Type B pancreatic cell (in vitro differentiated cells): ENCODE data around the gene ACOX2. TPM values are rescaled to one million over a fixed set of nuclear protein-coding genes. Genes with fewer than 3 reads are reported as not detected.

ENCODE experiments used
- DNase-seq: peaks from one replicate; pipeline ENCODE4 v3.0.0; 2021; ENCODE audit warnings: mixed read lengths; ENCODE audit not compliant: unreplicated experiment; ENCODE audit errors: extremely low spot score
- H3K27ac Mint-ChIP-seq: 2 replicates; pipeline ENCODE4 v1.8.0; 2021; ENCODE audit warnings: mild to moderate bottlenecking, mixed read lengths
- H3K27me3 Mint-ChIP-seq: 2 replicates; pipeline ENCODE4 v1.8.0; 2021; ENCODE audit warnings: mixed read lengths
- H3K36me3 Mint-ChIP-seq: 2 replicates; pipeline ENCODE4 v1.8.0; 2021; ENCODE audit warnings: mixed read lengths
- H3K4me1 Mint-ChIP-seq: one replicate; pipeline ENCODE4 v1.8.0; 2021; ENCODE audit warnings: mixed read lengths; ENCODE audit not compliant: unreplicated experiment
- H3K4me3 Mint-ChIP-seq: 2 replicates; pipeline ENCODE4 v1.8.0; 2021; ENCODE audit warnings: mild to moderate bottlenecking, mixed read lengths
- H3K9me3 Mint-ChIP-seq: 2 replicates; pipeline ENCODE4 v1.8.0; 2021; ENCODE audit warnings: mixed read lengths
- CTCF ChIP-seq: fragments of 200-600 bp; sonication (generic); conservative IDR thresholded peaks from 2 replicates; pipeline ENCODE4 v1.5.0; 2021; ENCODE audit warnings: antibody characterized with exemption, mild to moderate bottlenecking
- total RNA-seq: library from RNA; stranded (reverse); gene quantifications from 2 replicates; pipeline ENCODE4 v1.2.1, GENCODE V29; 2021; ENCODE audit warnings: low replicate concordance

Gene ACOX2
- total RNA-seq, 1 donor from 2014 or later: 5.6 TPM

DNA sequence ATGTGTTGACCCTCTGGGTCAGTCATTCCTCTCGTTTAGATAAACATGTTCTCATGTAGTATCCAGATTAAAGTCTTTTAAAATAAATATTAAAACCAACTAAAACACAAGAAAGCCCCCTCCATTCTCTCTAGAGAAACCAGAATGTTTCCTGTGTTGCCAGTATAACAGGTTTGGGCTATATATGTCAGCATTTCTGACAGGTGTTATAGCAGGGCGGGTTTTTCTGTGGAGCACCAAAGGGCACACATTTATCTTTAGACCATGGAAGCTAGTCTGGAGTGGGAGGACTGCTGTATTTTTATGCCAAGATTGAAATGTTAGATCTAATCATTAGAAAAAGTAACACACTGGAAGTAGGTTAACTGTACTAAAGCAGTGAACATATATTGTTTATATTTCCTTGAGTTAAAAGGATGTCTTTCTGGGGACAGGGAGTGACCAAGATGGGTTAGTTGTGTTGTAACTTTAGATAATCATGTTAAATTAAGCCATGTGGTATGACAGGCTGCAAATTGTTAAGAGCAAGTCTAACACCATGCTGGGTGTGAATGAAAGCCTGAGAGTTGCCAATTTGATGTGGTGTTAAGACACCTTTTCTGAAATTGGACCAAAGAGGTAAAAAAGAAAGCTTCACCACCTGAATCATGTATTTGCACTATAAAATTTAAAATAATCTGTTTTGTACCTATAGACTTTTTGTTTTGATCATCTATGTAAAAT is 29.5 kb downstream of the ACOX2 start:
- H3K27ac Mint-ChIP-seq: peak overlapping the region; percentile 79
- peaks cover 8% of the 10 kb centered on the region for H3K4me1 Mint-ChIP-seq
- peak overlapping the region; percentile 52 for H3K4me3 Mint-ChIP-seq
- no peak for TF ChIP-seq CTCF
- DNase-seq: no peak
- H3K27me3 Mint-ChIP-seq: no peaks in the 10 kb centered on the region
- H3K9me3 Mint-ChIP-seq: no peaks in the 10 kb centered on the region
- peaks cover 7% of the 10 kb centered on the region for H3K36me3 Mint-ChIP-seq

DNA sequence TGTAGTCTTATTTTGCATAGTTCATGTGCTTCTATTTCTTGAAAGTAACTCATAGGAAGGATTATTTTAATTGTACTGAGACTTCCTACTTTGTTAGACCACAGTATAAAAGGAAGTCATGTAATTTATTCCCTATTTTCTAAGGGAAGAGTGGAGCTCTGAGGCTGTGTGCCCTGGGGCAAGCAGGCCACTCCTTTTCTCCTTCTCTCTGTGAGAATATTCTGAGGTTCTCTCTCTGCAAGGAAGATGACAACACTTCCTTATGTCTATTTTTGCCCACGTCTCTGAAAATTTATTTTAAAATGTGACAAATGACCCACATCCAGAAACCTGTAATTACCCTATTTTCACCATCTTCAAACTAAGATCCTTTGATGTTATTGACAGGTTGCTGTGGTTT is 34.1 kb downstream of the ACOX2 start:
- Mint-ChIP-seq H3K4me3 (no peak overlapping the region), H3K9me3 (no peaks in the 10 kb centered on the region), H3K27me3 (no peaks in the 10 kb centered on the region), H3K36me3 (peaks cover 31% of the 10 kb centered on the region), H3K27ac (peak overlapping the region; percentile 47), H3K4me1 (peaks cover 14% of the 10 kb centered on the region)
- TF ChIP-seq CTCF: no peak
- DNase-seq: no peak

- H3K4me3 Mint-ChIP-seq: peak overlapping the region; percentile 64
- H3K27ac Mint-ChIP-seq: peak overlapping the region; percentile 57
- DNase-seq: no peak
- no peak for TF ChIP-seq CTCF
- peaks cover 24% of the 10 kb centered on the region for H3K36me3 Mint-ChIP-seq
- H3K27me3 Mint-ChIP-seq: no peaks in the 10 kb centered on the region
- peaks cover 57% of the 10 kb centered on the region for H3K4me1 Mint-ChIP-seq
- no peaks in the 10 kb centered on the region for H3K9me3 Mint-ChIP-seq
Observed at GRCh38 chr3:58497097-58497496, 39.9 kb downstream of the ACOX2 start.

GRCh38 chr3:58496206-58496857 is 40.7 kb downstream of the ACOX2 start:
- Mint-ChIP-seq H3K27me3 (no peaks in the 10 kb centered on the region), H3K4me3 (peak overlapping the region; percentile 27), H3K9me3 (no peaks in the 10 kb centered on the region), H3K27ac (no peak overlapping the region), H3K4me1 (peaks cover 57% of the 10 kb centered on the region), H3K36me3 (peaks cover 19% of the 10 kb centered on the region)
- TF ChIP-seq CTCF: no peak
- DNase-seq: no peak

DNA sequence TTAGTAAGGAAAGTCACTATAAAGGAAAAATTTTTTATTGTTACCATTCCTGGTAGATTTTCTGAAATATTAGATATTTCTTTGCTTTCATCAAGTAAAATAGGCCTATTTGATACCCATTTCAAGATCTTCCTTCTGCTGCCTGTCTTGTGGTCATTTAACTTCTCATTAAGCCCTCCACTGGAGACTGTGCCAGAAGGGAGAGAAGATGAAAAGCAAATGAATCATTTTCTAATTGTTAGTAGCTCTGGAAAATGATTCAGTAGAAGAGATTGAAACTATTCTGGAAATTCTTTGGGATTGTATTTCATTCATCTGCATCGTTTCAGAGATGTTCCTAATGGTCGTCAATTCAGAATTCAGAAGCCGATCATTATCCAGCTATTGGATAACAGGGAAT is 41.9 kb downstream of the ACOX2 start:
- no peak for TF ChIP-seq CTCF

More for the DNA sequence above, 41.9 kb downstream of the ACOX2 start:
- Mint-ChIP-seq H3K4me1 (peaks cover 51% of the 10 kb centered on the region), H3K27ac (no peak overlapping the region), H3K4me3 (peak overlapping the region; percentile 68), H3K27me3 (no peaks in the 10 kb centered on the region), H3K36me3 (peaks cover 10% of the 10 kb centered on the region), H3K9me3 (no peaks in the 10 kb centered on the region)
- no peak for DNase-seq
